Ovary (tissue), 9 donors: ENCODE data around the gene CELF4. TPM values are rescaled to one million over a fixed set of nuclear protein-coding genes. Genes with fewer than 3 reads are reported as not detected.

Experiments
- DNase-seq, 5 donors: peaks; one replicate each; pipeline ENCODE4 v3.0.0-alpha.2; 2019 to 2020
- H3K27ac ChIP-seq, 2 donors: fragments of 200-600 bp; one replicate each; pipeline versions ENCODE4 v1.5.1 to v1.8.0; 2019 to 2022
- H3K27me3 ChIP-seq: fragments of 200-600 bp; one replicate; pipeline ENCODE4 v1.8.0; 2022
- H3K36me3 ChIP-seq: fragments of 200-600 bp; sonication (generic); one replicate; pipeline ENCODE4 v1.5.1; 2019
- H3K4me1 ChIP-seq: one replicate; pipeline ENCODE4 v1.8.1; 2013; ENCODE audit warnings: mild to moderate bottlenecking, moderate library complexity; ENCODE audit not compliant: insufficient read depth
- H3K4me3 ChIP-seq: fragments of 200-600 bp; sonication (generic); one replicate; pipeline ENCODE4 v1.5.1; 2017
- H3K9me3 ChIP-seq, 2 donors: fragments of 200-600 bp in 1 of 2; sonication (generic) in 1 of 2; one replicate each; pipeline versions ENCODE4 v1.5.1 to v1.8.1; 2013 to 2019; ENCODE audit warnings: mild to moderate bottlenecking in 1 of 2, moderate library complexity in 1 of 2
- EP300 ChIP-seq: sonication (generic); formaldehyde crosslinking; IDR thresholded peaks from one replicate; pipeline ENCODE4 v1.6.1; 2017; ENCODE audit warnings: antibody characterized with exemption
- POLR2A ChIP-seq: fragments of 450-650 bp; IDR thresholded peaks from one replicate; pipeline ENCODE4 v1.6.1; 2017; ENCODE audit warnings: antibody characterized with exemption, mild to moderate bottlenecking, moderate library complexity
- WGBS, 3 donors: extraction: QIAGEN DNeasy Blood & Tissue Kit in 1 of 3; methylation state at CpG; one replicate each; pipeline versions ENCODE4 v1.1.5 to v1.1.7; 2013 to 2017; 5-methylcytosine and 5-hydroxymethylcytosine counted together
- intact Hi-C, 4 donors: fragments of 100-400 bp; cut with DNase I; formaldehyde crosslinking; loops; one replicate each; pipeline versions ENCODE4 v1.11.0 to v1.15.1; 2022 to 2023
- polyA plus RNA-seq, 2 donors: library from polyadenylated mRNA; stranded (reverse); fragments of 200-250 nt in 1 of 2; fragments of 350-450 nt in 1 of 2; fragmentation: Illumina TruSeq in 1 of 2; extraction: RNeasy Lipid Tissue Mini Kit (QIAGEN cat#74804) in 1 of 2; gene quantifications; one replicate each; pipeline ENCODE4 v1.2.3, GENCODE V29; 2013 to 2014
- total RNA-seq, 7 donors: library from RNA; depleted of rRNA in 2 of 7; stranded (reverse); fragments of >200 nt in 2 of 7; fragmentation: NEBNext Ultra II Directional in 3 of 7; extraction: Animal tissue kit (Norgen Biotek cat#: 25700) in 3 of 7; gene quantifications; one replicate each; pipeline versions ENCODE4 v1.1.0 to v1.2.4, GENCODE V29; 2016 to 2023
- TF ChIP-seq, protein P1 (sequence below), 3 donors: fragments of 450-650 bp in 2 of 3; fragments of 200-600 bp in 1 of 3; IDR thresholded peaks; one replicate each; pipeline versions ENCODE4 v1.5.1 to v1.8.0; 2016 to 2022; ENCODE audit warnings: antibody characterized with exemption in 3 of 3, mild to moderate bottlenecking in 1 of 3
- donor health status: DM: no; HTN: no; CAD: no; lungs with moderate emphysema.
- donor health status: DM: no; HTN: no; CAD: no.
- donor health status: Bipolar disorder and iron deficiency.
- donor health status: DM: yes; HTN: yes; CAD: no.
- donor health status: DM: no; HTN: no; CAD: no.
- donor health status: DM: yes; HTN: yes; CAD: no.

Gene CELF4
- total and polyA plus RNA-seq, 9 donors = 0.15 to 1.6 (median 1.1) TPM; not detected in 1

DNA sequence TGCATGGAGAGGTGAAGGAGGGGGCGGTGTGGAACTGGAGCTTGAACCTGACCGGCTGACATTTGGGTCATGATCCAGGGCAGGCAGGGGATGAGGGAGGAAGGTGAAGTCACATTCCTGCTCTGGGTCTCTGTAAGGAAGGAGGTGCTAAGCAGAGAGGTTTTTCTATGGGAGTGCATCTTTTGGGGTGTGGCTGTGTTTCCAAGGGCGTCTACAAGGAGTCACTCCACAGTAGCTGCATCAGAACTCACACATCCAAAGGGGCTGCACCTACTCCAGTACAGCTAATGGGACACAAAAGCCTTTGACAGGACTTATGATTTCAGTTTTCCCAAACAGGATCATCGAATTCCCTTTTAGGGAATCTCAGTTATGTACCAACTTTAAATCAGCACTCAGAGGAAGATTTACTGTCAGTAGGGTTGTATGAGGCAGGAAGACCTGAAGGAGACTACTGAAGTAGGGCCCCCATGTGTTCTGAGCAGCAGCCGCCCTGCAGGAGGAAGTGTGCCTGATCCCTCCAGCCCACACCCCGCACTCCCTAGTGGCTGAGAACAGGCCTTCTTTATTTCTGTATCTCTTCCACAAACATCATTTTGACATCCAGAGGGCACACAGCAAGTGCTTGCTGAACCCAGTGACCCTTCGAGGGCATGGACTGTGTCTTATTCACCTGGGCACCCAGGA is 137.2 kb downstream of the CELF4 start:
- Histone ChIP-seq H3K4me1 (no peaks in the 10 kb centered on the region), H3K4me3 (no peak overlapping the region), H3K27me3 (no peaks in the 10 kb centered on the region), H3K27ac (no peak overlapping the region), H3K9me3 (no peaks in the 10 kb centered on the region), H3K36me3 (no peaks in the 10 kb centered on the region)
- TF ChIP-seq POLR2A (no peak), EP300 (no peak)
- TF ChIP-seq, protein P1, sequence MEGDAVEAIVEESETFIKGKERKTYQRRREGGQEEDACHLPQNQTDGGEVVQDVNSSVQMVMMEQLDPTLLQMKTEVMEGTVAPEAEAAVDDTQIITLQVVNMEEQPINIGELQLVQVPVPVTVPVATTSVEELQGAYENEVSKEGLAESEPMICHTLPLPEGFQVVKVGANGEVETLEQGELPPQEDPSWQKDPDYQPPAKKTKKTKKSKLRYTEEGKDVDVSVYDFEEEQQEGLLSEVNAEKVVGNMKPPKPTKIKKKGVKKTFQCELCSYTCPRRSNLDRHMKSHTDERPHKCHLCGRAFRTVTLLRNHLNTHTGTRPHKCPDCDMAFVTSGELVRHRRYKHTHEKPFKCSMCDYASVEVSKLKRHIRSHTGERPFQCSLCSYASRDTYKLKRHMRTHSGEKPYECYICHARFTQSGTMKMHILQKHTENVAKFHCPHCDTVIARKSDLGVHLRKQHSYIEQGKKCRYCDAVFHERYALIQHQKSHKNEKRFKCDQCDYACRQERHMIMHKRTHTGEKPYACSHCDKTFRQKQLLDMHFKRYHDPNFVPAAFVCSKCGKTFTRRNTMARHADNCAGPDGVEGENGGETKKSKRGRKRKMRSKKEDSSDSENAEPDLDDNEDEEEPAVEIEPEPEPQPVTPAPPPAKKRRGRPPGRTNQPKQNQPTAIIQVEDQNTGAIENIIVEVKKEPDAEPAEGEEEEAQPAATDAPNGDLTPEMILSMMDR (IDR thresholded peaks at IDR 0.05) = no peak
- WGBS, 3 donors = 81 to 84% (median 82%) methylated on average over 7 of the region's 7 CpGs
- DNase-seq = no peak
- intact Hi-C loops = loop anchor here in 2 of 4 donors (10.0 kb wide), 2 partner anchors 56 to 84 kb away; no protein-coding TSS in a partner anchor

DNA sequence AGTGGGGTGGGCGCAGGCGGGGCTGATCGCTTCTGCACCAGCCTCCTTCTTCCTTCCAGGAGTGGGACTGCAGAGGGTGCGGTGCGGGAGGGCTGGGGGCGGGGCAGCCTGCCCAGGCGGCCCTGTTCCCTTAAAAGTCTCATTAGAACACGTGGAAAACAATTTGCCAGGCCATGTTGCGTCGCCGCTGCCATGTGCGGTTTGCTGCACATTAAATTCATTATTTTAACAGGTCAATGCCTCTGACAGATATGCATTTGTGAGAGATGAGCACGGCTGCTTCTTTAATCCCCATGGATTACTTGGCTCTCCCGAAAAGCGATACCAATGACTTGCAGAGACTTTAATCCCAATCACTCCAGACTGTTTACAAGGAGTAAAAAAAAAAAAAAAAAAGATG is 139.0 kb downstream of the CELF4 start:
- intact Hi-C loops = loop anchor here in 2 of 4 donors (10.0 kb wide), 2 partner anchors 58 to 82 kb away; no protein-coding TSS in a partner anchor
- H3K4me3 ChIP-seq = no peak overlapping the region
- H3K27me3 ChIP-seq = no peaks in the 10 kb centered on the region
- H3K27ac ChIP-seq = no peak overlapping the region
- no peaks in the 10 kb centered on the region for H3K4me1 ChIP-seq
- no peaks in the 10 kb centered on the region for H3K9me3 ChIP-seq
- DNase-seq = no peak
- no peaks in the 10 kb centered on the region for H3K36me3 ChIP-seq
- 93 to 97% (median 95%) methylated on average over 15 of the region's 15 CpGs for WGBS, 3 donors
- TF ChIP-seq, protein P1 (IDR thresholded peaks at IDR 0.05) = no peak
- TF ChIP-seq EP300 (no peak), POLR2A (no peak)

DNA sequence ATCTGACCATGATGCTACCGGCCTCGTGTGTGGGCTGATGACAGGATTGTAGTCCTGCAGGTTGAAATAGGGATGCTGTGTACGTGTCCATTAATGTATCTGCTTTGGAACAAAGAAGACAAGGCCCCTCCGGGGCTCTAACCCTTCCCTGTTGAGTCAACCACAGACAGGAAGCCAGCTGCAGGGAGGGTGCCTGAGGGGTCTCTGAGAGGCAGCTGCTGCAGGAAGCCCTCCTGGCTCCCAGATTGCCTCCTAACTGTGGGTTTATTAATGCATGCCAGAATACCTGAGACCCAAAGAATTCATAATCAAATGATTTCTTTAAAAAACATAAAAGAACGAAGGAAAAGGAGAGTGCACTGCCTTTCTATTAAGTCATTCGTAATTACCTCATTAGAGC is 140.4 kb downstream of the CELF4 start:
- Histone ChIP-seq H3K36me3 (no peaks in the 10 kb centered on the region), H3K4me1 (no peaks in the 10 kb centered on the region), H3K9me3 (no peaks in the 10 kb centered on the region), H3K27me3 (no peaks in the 10 kb centered on the region), H3K27ac (no peak overlapping the region), H3K4me3 (no peak overlapping the region)
- WGBS, 3 donors = 77 to 82% (median 80%) methylated on average over 6 of the region's 6 CpGs
- no peak for DNase-seq
- intact Hi-C loops = loop anchor here in 2 of 4 donors (10.0 kb wide), 2 partner anchors 60 to 80 kb away; no protein-coding TSS in a partner anchor
- no peak for TF ChIP-seq EP300
- no peak for TF ChIP-seq POLR2A
- TF ChIP-seq, protein P1 (IDR thresholded peaks at IDR 0.05) = no peak

DNA sequence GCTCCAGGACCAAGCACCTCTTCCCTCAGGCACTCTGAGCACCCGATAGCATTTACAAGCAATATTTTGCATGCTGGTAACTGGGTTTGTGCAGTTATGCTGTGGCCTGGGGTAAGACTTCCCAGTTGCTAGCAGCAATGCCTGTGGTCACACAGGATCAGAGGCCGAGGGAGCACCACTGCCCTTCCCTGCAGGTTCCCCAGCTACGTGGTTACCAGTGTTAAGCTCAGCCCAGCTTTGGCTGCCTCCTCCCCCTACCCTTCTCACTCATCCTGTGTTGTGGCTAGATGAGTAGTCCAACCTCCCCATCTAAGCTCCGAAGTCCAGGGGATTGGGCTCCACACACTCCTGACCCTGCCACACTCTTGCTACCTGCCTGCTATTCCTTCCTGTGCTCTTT is 141.1 kb downstream of the CELF4 start:
- intact Hi-C loops = loop anchor here in 2 of 4 donors (10.0 kb wide), 2 partner anchors 60 to 80 kb away; no protein-coding TSS in a partner anchor
- no peak overlapping the region for H3K4me3 ChIP-seq
- H3K27me3 ChIP-seq = no peaks in the 10 kb centered on the region
- H3K36me3 ChIP-seq = no peaks in the 10 kb centered on the region
- WGBS, 3 donors = 92 to 93% (median 93%) methylated on average over 4 of the region's 4 CpGs
- H3K4me1 ChIP-seq = no peaks in the 10 kb centered on the region
- no peak overlapping the region for H3K27ac ChIP-seq
- no peak for DNase-seq
- H3K9me3 ChIP-seq = no peaks in the 10 kb centered on the region
- TF ChIP-seq, protein P1 (IDR thresholded peaks at IDR 0.05) = no peak
- no peak for TF ChIP-seq POLR2A
- no peak for TF ChIP-seq EP300
